Left renal cortex interstitium (tissue), 4 donors: ENCODE measurements around the gene SNX1. TPM values are rescaled to one million over a fixed set of nuclear protein-coding genes. Genes with fewer than 3 reads are reported as not detected.
A peak's percentile ranks its signal among the peaks of the same experiment; 100 is the strongest.

Experiments used
- DNase-seq, 4 donors: peaks; one replicate each; pipeline ENCODE4 v3.0.0-alpha.2; 2013; ENCODE audit warnings: low read depth in 4 of 4, low spot score in 2 of 4, missing footprints in 1 of 4
- polyA plus RNA-seq, 4 donors: library from polyadenylated mRNA; unstranded; fragments of 120-200 nt; gene quantifications; one replicate each; pipeline ENCODE4 v1.2.1, GENCODE V29; 2013; ENCODE audit not compliant: insufficient read length in 4 of 4

Gene SNX1
- polyA plus RNA-seq, 4 donors: 96.2 to 114 (median 112) TPM

GRCh38 chr15:64144192-64144564 is 48.4 kb downstream of the SNX1 start:
- DNase-seq: no peak

- no peak for DNase-seq
Observed at GRCh38 chr15:64144565-64145281, 48.9 kb downstream of the SNX1 start.

GRCh38 chr15:64146041-64146440 is 50.3 kb downstream of the SNX1 start:
- DNase-seq: no peak

- DNase-seq: no peak
Observed at GRCh38 chr15:64146520-64146884, 50.7 kb downstream of the SNX1 start.

- DNase-seq: no peak
Observed at GRCh38 chr15:64146885-64147681, 51.3 kb downstream of the SNX1 start.

- no peak for DNase-seq
Observed at GRCh38 chr15:64148168-64148567, 52.4 kb downstream of the SNX1 start.

- no peak for DNase-seq
Observed at GRCh38 chr15:64148581-64148980, 52.8 kb downstream of the SNX1 start.

GRCh38 chr15:64149424-64149823 is 53.6 kb downstream of the SNX1 start:
- DNase-seq: no peak

GRCh38 chr15:64149893-64150578 is 54.3 kb downstream of the SNX1 start:
- no peak for DNase-seq

GRCh38 chr15:64151727-64152506 is 56.1 kb downstream of the SNX1 start, which contains the start of gene SNX22:
Gene SNX22 (plus strand): TSS chr15:64151731. CDS start chr15:64151776, 45 bp downstream.
- no peak for DNase-seq

GRCh38 chr15:64152507-64153387 is 57.0 kb downstream of the SNX1 start:
- no peak for DNase-seq

GRCh38 chr15:64153480-64154367 is 57.9 kb downstream of the SNX1 start:
- peak in 3 of 4 donors; percentile 55 to 81 (median 57) for DNase-seq

GRCh38 chr15:64155802-64156651 is 60.2 kb downstream of the SNX1 start:
- DNase-seq: no peak

GRCh38 chr15:64156652-64157331 is 61.0 kb downstream of the SNX1 start:
- DNase-seq: no peak

GRCh38 chr15:64157599-64158125 is 61.9 kb downstream of the SNX1 start:
- no peak for DNase-seq

GRCh38 chr15:64158363-64159134 is 62.8 kb downstream of the SNX1 start:
- no peak for DNase-seq
